GM10248 (cell line): ENCODE results near the gene NKAIN2.

Experiments
- CTCF ChIA-PET: fragments of 300-600 bp; sonication (Branson Sonifier 250); formaldehyde crosslinking; extraction: SDS; loops from one replicate; lab custom pipeline; 2021; ENCODE audit warnings: antibody characterized with exemption; lab: Yijun Ruan, JAX
- POLR2A ChIA-PET: fragments of 350-650 bp; sonication (Branson Sonifier 250); formaldehyde crosslinking; extraction: SDS; loops from one replicate; lab custom pipeline; 2020; ENCODE audit warnings: antibody characterized with exemption; lab: Yijun Ruan, JAX
- DNase-seq: peaks from one replicate; pipeline ENCODE4 v3.0.0; 2012; ENCODE audit errors: extremely low spot score
- CTCF ChIP-seq: IDR thresholded peaks from 2 replicates; pipeline ENCODE4 v1.5.1; 2012; ENCODE audit warnings: mild to moderate bottlenecking, low read depth; ENCODE audit errors: extremely low read depth, missing control alignments, control extremely low read depth

Gene NKAIN2

GRCh38 chr6:124054034-124054433 is 250.4 kb downstream of the NKAIN2 start:
- POLR2A ChIA-PET, result no interaction called here
- CTCF ChIA-PET, result no interaction called here
- TF ChIP-seq CTCF, result no peak
- DNase-seq, result no peak

- ChIA-PET CTCF (no interaction called here), POLR2A (no interaction called here)
- no peak for DNase-seq
- no peak for TF ChIP-seq CTCF
Measured at GRCh38 chr6:124055395-124055794, 251.7 kb downstream of the NKAIN2 start.

- CTCF ChIA-PET, result no interaction called here
- no peak for DNase-seq
- TF ChIP-seq CTCF, result no peak
- POLR2A ChIA-PET, result no interaction called here
Measured at GRCh38 chr6:124055963-124056362, 252.3 kb downstream of the NKAIN2 start.

- DNase-seq, result no peak
- no peak for TF ChIP-seq CTCF
- ChIA-PET CTCF (interaction anchor here (1.7 kb wide), 1 partner anchor 12 kb away, joined by 5 read pairs; no protein-coding TSS in a partner anchor), POLR2A (no interaction called here)
Measured at GRCh38 chr6:124056407-124057334, 253.0 kb downstream of the NKAIN2 start.

GRCh38 chr6:124057461-124057860 is 253.8 kb downstream of the NKAIN2 start:
- CTCF ChIA-PET, result interaction anchor here (1.2 to 1.7 kb wide), 2 partner anchors 11 to 31 kb away, joined by 3 to 5 read pairs; no protein-coding TSS in a partner anchor
- POLR2A ChIA-PET, result no interaction called here
- no peak for TF ChIP-seq CTCF
- no peak for DNase-seq

GRCh38 chr6:124064317-124065113 is 260.9 kb downstream of the NKAIN2 start:
- ChIA-PET POLR2A (no interaction called here), CTCF (interaction anchor here (1.6 kb wide), 1 partner anchor 10 kb away, joined by 4 read pairs; no protein-coding TSS in a partner anchor)
- no peak for DNase-seq
- TF ChIP-seq CTCF, result no peak
